Measurements from ENCODE around the gene ZDHHC19. TPM values are rescaled to one million over a fixed set of nuclear protein-coding genes. Genes with fewer than 3 reads are reported as not detected.

Gene ZDHHC19
- total RNA-seq, 1 donor from 2014 or later, result not detected

Other genes starting within 250 kb of the ZDHHC19 start
- gene TFRC, start 129.3 kb downstream of the ZDHHC19 start, total RNA-seq, result 89.1 TPM
- not detected for gene SLC51A, start 5.1 kb upstream of the ZDHHC19 start, total RNA-seq
- 65.7 TPM for gene PCYT1A, start 76.3 kb upstream of the ZDHHC19 start, total RNA-seq
- 6.9 TPM for gene DYNLT2B, start 106.8 kb upstream of the ZDHHC19 start, total RNA-seq
- gene TM4SF19, start 127.0 kb upstream of the ZDHHC19 start, total RNA-seq, result 0.49 TPM
- gene UBXN7, start 221.0 kb upstream of the ZDHHC19 start, total RNA-seq, result 53.2 TPM

Measured in ureter (tissue), 1 donor.